AG04450 (cell line): ENCODE measurements around the gene SRSF1. TPM values are rescaled to one million over a fixed set of nuclear protein-coding genes. Genes with fewer than 3 reads are reported as not detected.
A peak's percentile ranks its signal among the peaks of the same experiment; 100 is the strongest.

ENCODE experiments used
- CTCF ChIA-PET: fragments of 300-600, 350-600 bp; formaldehyde crosslinking; extraction: SDS; loops from one replicate; lab custom pipeline; 2022; ENCODE audit warnings: antibody characterized with exemption, inconsistent platforms; lab: Charles Lee
- POLR2A ChIA-PET: fragments of 350-600 bp; formaldehyde crosslinking; extraction: SDS; loops from one replicate; lab custom pipeline; 2021; ENCODE audit warnings: antibody characterized with exemption, inconsistent platforms; lab: Yijun Ruan, JAX
- DNase-seq: peaks from one replicate; pipeline ENCODE4 v3.0.0-alpha.2; 2011; ENCODE audit warnings: low read depth, low spot score
- H3K27ac ChIP-seq: one replicate; pipeline ENCODE4 v1.5.1; 2012; ENCODE audit warnings: low read depth, low read length, control low read depth
- H3K27me3 ChIP-seq: one replicate; pipeline ENCODE4 v1.6.0; 2012; ENCODE audit warnings: low read length; ENCODE audit not compliant: control insufficient read depth, insufficient read depth
- H3K4me3 ChIP-seq: 2 replicates; pipeline ENCODE4 v1.5.1; 2011; ENCODE audit warnings: mild to moderate bottlenecking, low read depth, low read length, control low read depth
- H3K9me3 ChIP-seq: 2 replicates; pipeline ENCODE4 v1.5.1; 2012; ENCODE audit warnings: low read length; ENCODE audit not compliant: control insufficient read depth, insufficient read depth
- polyA plus RNA-seq: library from polyadenylated mRNA; depleted of rRNA; stranded (reverse); fragments of >200 nt; gene quantifications from 2 replicates; pipeline ENCODE4 v1.2.3, GENCODE V29; 2011
- TF ChIP-seq, protein P1 (sequence below): IDR thresholded peaks from 2 replicates; pipeline ENCODE4 v1.5.1; 2011; ENCODE audit warnings: low read depth, low read length, control low read depth, inconsistent platforms

The SRSF1 gene
- polyA plus RNA-seq, 1 experiment = 249 TPM

DNA sequence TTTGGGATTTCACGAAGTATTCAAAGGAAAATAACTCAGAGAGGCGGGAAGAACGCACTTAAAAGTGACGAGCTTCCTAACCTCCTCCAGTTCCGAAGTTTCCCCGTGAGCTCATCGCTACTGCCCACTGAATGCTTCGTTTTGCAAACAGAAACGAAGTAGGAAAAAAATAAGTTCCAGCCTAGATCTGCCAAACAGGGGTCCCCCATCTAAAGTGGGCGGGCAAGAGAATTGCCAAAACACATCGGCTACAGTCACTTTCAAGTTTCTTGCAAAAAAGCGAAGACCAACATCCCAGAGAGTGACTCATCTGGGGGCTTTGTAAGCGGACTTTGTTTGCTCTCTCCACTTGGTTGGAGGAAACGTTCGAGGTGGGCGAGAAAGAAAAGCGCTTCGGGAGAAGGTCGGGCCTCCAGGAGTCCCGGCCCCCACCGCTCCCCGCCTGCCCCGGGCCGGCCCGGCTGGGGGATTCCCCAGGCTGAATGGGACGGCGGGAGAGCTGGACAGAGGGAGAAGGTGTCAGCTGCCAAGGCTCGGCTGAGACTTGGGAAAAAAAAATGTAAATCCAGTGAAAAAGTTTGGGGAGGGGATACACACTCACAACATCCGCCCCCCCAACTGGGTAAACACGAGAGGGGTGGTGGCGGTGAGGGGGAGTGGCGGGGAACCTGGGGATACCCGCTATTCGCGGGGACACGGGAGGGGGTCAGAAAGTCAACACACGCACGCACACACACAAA, 20.0 kb downstream of the SRSF1 start:
- ChIA-PET CTCF (interaction anchor here (0.6 to 3.7 kb wide), 19 partner anchors 9 to 154 kb away, joined by 3 to 63 read pairs (median 3); no protein-coding TSS in a partner anchor), POLR2A (interaction anchor here (0.6 to 1.9 kb wide), 11 partner anchors 13 to 126 kb away, joined by 3 to 11 read pairs (median 5); partner anchors contain the start of gene CUEDC1)
- Histone ChIP-seq H3K27ac (peak overlapping the region; percentile 96), H3K4me3 (peak overlapping the region; percentile 79), H3K27me3 (no peaks in the 10 kb centered on the region), H3K9me3 (no peaks in the 10 kb centered on the region; the same call in 1 of the 2 replicates)
- peak; percentile 66 for DNase-seq
- TF ChIP-seq, protein P1, sequence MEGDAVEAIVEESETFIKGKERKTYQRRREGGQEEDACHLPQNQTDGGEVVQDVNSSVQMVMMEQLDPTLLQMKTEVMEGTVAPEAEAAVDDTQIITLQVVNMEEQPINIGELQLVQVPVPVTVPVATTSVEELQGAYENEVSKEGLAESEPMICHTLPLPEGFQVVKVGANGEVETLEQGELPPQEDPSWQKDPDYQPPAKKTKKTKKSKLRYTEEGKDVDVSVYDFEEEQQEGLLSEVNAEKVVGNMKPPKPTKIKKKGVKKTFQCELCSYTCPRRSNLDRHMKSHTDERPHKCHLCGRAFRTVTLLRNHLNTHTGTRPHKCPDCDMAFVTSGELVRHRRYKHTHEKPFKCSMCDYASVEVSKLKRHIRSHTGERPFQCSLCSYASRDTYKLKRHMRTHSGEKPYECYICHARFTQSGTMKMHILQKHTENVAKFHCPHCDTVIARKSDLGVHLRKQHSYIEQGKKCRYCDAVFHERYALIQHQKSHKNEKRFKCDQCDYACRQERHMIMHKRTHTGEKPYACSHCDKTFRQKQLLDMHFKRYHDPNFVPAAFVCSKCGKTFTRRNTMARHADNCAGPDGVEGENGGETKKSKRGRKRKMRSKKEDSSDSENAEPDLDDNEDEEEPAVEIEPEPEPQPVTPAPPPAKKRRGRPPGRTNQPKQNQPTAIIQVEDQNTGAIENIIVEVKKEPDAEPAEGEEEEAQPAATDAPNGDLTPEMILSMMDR = no peak

DNA sequence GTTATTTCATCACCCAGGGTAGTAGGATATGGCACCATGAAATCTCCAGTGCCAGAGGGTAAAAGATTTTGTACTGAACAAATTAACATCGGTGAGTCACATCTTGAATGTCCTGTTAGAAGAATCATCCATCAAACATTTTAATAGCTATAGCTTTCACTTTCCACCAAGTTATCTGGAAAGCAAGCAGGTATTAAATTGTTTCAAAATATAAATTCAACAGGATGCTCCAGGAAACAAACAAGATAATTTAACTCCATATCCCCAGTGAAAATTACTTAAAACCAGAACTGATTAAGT, 21.4 kb downstream of the SRSF1 start:
- CTCF ChIA-PET = interaction anchor here (0.7 to 3.7 kb wide), 17 partner anchors 9 to 152 kb away, joined by 3 to 63 read pairs (median 4); no protein-coding TSS in a partner anchor
- POLR2A ChIA-PET = interaction anchor here (0.8 to 1.9 kb wide), 3 partner anchors 50 to 106 kb away, joined by 5 to 6 read pairs (median 5); no protein-coding TSS in a partner anchor
- H3K9me3 ChIP-seq = no peaks in the 10 kb centered on the region; the same call in 1 of the 2 replicates
- H3K27ac ChIP-seq = no peak overlapping the region
- peak overlapping the region; percentile 41 for H3K4me3 ChIP-seq
- no peaks in the 10 kb centered on the region for H3K27me3 ChIP-seq
- DNase-seq = no peak
- TF ChIP-seq, protein P1 = no peak

DNA sequence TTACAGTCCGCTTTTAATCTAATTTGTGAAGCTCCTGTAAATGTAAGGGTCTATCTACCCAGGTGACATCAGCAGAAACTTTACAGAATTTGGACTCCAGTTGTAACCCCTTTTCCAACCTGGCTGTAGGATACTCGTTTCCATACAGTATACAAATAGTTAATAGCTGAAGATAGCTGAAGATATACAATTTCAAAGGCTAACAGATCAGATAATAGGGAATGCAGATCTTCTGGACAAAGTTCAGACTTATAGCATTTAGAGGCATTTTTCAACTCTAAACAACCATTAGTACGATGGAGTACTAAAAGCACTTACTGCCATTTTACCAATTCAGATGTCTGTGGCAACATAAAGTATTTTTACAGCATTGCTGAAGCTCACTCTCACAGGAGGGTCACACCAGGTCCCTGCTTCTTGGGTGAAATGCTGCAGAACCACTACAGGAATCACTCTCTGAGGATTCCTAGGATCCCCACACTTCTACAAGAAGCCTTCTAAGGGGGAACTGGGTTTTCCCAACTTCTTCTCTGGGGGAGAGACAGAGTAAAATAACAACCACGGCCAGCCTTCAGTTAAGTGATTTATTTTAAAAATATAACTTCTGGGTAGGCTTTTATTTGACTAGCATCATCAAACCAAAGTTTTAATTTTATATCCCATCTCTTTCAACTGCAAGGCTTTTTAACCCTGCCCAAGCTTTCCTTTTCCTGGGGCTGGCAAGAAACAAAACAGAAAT, 21.9 kb downstream of the SRSF1 start:
- POLR2A ChIA-PET = interaction anchor here (0.8 to 1.9 kb wide), 2 partner anchors 49 to 58 kb away, joined by 5 to 6 read pairs; no protein-coding TSS in a partner anchor

DNA sequence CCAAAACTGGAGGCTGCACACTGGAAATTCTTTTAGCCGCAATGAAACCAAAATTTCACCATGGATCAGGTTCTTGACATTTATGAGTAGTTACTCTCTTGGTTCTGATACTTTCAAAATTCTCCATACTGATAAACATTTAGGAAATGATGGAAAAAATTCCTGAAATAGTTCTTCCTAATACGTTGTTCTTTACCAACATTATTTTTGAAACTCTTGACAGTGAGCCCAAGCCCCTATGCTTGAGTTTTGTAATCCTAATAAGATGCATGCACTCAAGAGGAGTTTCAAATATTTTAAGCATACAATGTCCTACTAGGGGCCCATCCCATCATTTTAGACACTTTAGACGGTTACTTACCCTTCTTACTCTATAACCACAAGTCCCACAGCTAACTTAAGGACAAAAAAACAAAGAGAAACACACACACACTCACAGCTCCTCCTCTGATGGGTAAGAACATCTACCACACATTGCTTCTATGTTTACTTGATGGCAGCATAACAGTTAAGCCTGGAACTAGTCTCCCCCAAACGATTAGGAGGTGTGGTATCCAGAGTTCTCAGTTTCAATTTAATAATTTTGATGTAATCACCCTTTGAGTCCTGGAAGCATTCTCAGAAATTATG, 22.7 kb downstream of the SRSF1 start:
- Histone ChIP-seq H3K27me3 (no peaks in the 10 kb centered on the region), H3K27ac (no peak overlapping the region), H3K4me3 (0 out of 2 replicates have a peak overlapping the region, but pooled peaks have one; percentile 8), H3K9me3 (no peaks in the 10 kb centered on the region; the same call in 1 of the 2 replicates)
- DNase-seq = no peak
- TF ChIP-seq, protein P1 = no peak
- ChIA-PET POLR2A (interaction anchor here (0.5 kb wide), 1 partner anchor 123 kb away, joined by 3 read pairs; no protein-coding TSS in a partner anchor), CTCF (interaction anchor here (0.8 to 3.7 kb wide), 6 partner anchors 11 to 125 kb away, joined by 3 to 63 read pairs (median 16); no protein-coding TSS in a partner anchor)

More for the DNA sequence above, 21.9 kb downstream of the SRSF1 start:
- Histone ChIP-seq H3K27me3 (no peaks in the 10 kb centered on the region), H3K9me3 (no peaks in the 10 kb centered on the region; the same call in 1 of the 2 replicates), H3K4me3 (peak overlapping the region; percentile 41), H3K27ac (no peak overlapping the region)
- CTCF ChIA-PET = interaction anchor here (0.8 to 3.7 kb wide), 8 partner anchors 10 to 152 kb away, joined by 3 to 63 read pairs (median 5); no protein-coding TSS in a partner anchor
- no peak for DNase-seq
- TF ChIP-seq, protein P1 = no peak
